ENCODE data around the gene DAP3. TPM values are rescaled to one million over a fixed set of nuclear protein-coding genes. Genes with fewer than 3 reads are reported as not detected.

DAP3 gene
- polyA plus RNA-seq, 1 of the 3 experiments (the other 2 are of a cell fraction) = 115 TPM

DNA sequence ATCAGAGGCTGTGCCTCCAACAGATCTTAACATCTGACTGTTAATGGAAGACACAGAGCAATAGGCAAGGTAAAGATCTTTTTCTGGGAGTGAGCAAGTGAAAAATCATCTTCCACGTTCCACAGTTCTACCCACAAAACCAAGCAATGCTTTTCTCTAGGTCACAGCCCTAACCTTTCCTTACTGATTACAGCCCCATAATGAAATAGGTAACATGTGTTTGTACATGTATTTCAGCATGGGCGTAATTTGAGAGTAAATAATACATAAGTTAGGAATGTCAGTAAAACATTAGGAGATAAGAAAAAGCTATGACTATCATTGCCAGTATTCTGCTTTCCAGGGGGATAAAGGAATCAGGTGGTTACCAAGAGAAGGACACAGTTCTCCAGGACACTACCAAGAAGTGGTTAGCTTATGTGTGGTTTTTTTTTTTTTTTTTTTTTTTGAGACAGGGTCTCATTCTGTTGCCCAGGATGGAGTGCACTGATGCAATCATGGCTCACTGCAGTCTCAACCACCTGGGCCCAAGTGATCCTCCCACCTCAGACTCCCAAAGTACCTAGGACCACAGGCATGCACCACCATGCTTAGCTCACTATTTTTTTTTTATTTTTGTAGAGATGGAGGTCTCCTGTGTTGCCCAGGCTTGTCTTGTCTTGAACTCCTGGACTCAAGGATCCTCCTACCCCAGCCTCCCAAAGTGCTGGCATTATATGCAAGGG, 72.0 kb downstream of the DAP3 start (continued):
- TF ChIP-seq, protein P1, sequence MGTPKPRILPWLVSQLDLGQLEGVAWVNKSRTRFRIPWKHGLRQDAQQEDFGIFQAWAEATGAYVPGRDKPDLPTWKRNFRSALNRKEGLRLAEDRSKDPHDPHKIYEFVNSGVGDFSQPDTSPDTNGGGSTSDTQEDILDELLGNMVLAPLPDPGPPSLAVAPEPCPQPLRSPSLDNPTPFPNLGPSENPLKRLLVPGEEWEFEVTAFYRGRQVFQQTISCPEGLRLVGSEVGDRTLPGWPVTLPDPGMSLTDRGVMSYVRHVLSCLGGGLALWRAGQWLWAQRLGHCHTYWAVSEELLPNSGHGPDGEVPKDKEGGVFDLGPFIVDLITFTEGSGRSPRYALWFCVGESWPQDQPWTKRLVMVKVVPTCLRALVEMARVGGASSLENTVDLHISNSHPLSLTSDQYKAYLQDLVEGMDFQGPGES (IDR thresholded peaks at IDR 0.05; ENCODE audit: low read depth, low read length) = no peak
- TF ChIP-seq NRF1 (IDR thresholded peaks at IDR 0.05; ENCODE audit: low read depth, low read length) = no peak

DNA sequence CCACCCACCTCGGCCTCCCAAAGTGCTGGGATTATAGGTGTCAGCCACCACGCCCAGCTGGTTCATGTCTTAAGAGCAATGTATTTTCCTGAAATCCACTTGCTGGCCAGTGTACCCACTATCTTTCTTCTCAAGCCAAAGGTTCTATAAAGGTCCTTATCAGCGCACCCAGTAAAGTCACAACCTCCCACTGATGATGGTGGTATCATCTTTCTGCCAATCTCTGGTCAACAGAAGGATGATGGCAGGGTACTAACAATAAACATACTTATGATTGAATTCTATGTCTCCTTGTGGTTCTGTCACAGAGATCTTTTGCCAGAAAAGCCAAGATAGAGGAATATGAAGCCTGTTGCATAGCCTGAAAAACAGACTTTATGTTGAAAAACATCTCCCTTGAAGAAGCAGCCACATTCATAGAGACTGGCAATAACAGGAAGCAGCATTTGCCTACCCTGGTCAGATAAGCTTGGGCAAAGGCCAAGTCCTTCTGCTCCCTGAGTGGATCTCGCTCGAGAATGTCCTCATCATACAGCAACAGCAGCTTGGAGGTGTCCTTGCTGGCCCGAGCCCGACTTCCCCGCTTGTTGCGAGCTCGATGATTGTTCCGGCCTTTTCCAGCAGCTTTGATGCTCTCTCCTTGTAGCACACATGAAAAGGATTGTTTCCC, 73.0 kb downstream of the DAP3 start:
- 99% methylated on average over 8 of the region's 11 CpGs for WGBS (ENCODE audit: low lambda C conversion rate)
- H3K79me2 ChIP-seq (ENCODE audit: insufficient read depth) = peaks cover 7% of the 10 kb centered on the region
- H3K27ac ChIP-seq (ENCODE audit: low read depth in 2 of 2, low read length in 1 of 2) = no peak overlapping the region
- H3K4me3 ChIP-seq (ENCODE audit: low read depth in 2 of 2, low read length in 1 of 2) = no peak overlapping the region
- peaks cover 0 to 3% of the 10 kb centered on the region in 2 experiments; a peak in 1 of 4 replicates for H3K4me1 ChIP-seq (ENCODE audit: control insufficient read depth in 1 of 2, insufficient read depth in 2 of 2, low read depth in 1 of 2, low read length in 1 of 2)
- peaks cover 47 to 59% of the 10 kb centered on the region in 2 experiments for H3K36me3 ChIP-seq (replicated peaks in 1 of 2; ENCODE audit: control insufficient read depth in 1 of 2, insufficient read depth in 2 of 2, low read length in 1 of 2)
- H3K27me3 ChIP-seq (ENCODE audit: insufficient read depth) = no peaks in the 10 kb centered on the region
- no peaks in the 10 kb centered on the region for H3K9me2 ChIP-seq
- no peaks in the 10 kb centered on the region for H3K9me3 ChIP-seq
- no peak for DNase-seq
- H3K9ac ChIP-seq = no peak overlapping the region
- POLR2A ChIA-PET = no interaction called here
- H2AFZ ChIP-seq (ENCODE audit: low read depth) = no peak overlapping the region
- no peaks in the 10 kb centered on the region for H4K20me1 ChIP-seq (ENCODE audit: insufficient read depth)
- CTCF ChIA-PET = no interaction called here
- no peak overlapping the region; the same call in 1 of the 2 replicates for H3K4me2 ChIP-seq
- peaks cover 28% of the 10 kb centered on the region for H3F3A ChIP-seq (replicated peaks; ENCODE audit: insufficient read depth)
- TF ChIP-seq ELF1 (IDR thresholded peaks at IDR 0.05) = no peak
- no peak for TF ChIP-seq RCOR1 (IDR thresholded peaks at IDR 0.05; ENCODE audit: low read length)
- TF ChIP-seq FOXJ3 (CRISPR knock-in tag; IDR thresholded peaks at IDR 0.05) = no peak
- no peak for TF ChIP-seq FOXM1 (IDR thresholded peaks at IDR 0.05; ENCODE audit: low read depth)
- no peak for TF ChIP-seq MEF2A (IDR thresholded peaks at IDR 0.05; ENCODE audit: borderline replicate concordance, low read depth)
- TF ChIP-seq, protein P2, sequence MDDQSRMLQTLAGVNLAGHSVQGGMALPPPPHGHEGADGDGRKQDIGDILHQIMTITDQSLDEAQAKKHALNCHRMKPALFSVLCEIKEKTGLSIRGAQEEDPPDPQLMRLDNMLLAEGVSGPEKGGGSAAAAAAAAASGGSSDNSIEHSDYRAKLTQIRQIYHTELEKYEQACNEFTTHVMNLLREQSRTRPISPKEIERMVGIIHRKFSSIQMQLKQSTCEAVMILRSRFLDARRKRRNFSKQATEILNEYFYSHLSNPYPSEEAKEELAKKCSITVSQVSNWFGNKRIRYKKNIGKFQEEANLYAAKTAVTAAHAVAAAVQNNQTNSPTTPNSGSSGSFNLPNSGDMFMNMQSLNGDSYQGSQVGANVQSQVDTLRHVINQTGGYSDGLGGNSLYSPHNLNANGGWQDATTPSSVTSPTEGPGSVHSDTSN (IDR thresholded peaks at IDR 0.05) = no peak
- TF ChIP-seq, protein P3, sequence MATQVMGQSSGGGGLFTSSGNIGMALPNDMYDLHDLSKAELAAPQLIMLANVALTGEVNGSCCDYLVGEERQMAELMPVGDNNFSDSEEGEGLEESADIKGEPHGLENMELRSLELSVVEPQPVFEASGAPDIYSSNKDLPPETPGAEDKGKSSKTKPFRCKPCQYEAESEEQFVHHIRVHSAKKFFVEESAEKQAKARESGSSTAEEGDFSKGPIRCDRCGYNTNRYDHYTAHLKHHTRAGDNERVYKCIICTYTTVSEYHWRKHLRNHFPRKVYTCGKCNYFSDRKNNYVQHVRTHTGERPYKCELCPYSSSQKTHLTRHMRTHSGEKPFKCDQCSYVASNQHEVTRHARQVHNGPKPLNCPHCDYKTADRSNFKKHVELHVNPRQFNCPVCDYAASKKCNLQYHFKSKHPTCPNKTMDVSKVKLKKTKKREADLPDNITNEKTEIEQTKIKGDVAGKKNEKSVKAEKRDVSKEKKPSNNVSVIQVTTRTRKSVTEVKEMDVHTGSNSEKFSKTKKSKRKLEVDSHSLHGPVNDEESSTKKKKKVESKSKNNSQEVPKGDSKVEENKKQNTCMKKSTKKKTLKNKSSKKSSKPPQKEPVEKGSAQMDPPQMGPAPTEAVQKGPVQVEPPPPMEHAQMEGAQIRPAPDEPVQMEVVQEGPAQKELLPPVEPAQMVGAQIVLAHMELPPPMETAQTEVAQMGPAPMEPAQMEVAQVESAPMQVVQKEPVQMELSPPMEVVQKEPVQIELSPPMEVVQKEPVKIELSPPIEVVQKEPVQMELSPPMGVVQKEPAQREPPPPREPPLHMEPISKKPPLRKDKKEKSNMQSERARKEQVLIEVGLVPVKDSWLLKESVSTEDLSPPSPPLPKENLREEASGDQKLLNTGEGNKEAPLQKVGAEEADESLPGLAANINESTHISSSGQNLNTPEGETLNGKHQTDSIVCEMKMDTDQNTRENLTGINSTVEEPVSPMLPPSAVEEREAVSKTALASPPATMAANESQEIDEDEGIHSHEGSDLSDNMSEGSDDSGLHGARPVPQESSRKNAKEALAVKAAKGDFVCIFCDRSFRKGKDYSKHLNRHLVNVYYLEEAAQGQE (IDR thresholded peaks at IDR 0.05; ENCODE audit: low read depth, low read length) = no peak
- TF ChIP-seq NRF1 (IDR thresholded peaks at IDR 0.05; ENCODE audit: low read depth, low read length) = no peak
- TF ChIP-seq RAD21 (IDR thresholded peaks at IDR 0.05; ENCODE audit: low read length) = no peak
